ENCODE data around the gene ABLIM3. TPM values are rescaled to one million over a fixed set of nuclear protein-coding genes. Genes with fewer than 3 reads are reported as not detected.
A peak's percentile ranks its signal among the peaks of the same experiment; 100 is the strongest.

The ABLIM3 gene
- total and polyA plus RNA-seq, 5 donors = 81.3 to 185 (median 159) TPM

DNA sequence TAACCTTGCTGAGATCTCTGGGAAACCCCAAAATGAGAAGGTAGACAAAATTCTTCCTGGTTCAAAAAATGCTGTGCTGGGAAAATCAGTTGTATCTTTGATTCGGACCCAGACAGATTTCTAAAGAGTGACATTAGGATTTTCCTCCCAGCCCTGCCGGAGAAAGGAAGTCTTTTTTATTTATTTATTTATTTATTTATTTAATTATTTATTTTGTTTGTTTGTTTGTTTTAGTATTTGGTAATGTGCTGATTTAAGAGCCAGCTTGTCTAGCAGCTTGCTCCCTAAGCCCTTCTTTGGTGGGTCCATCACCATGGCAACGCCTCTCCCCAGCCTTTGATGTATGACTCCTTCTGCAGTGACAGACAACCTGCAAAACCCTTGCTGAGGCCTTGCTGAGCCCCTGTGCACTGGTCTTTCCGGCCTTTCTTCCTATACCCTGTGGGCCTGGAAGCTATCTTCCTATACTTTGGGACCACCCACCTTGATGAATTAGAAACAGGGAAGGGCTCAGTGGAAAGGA is 69.7 kb downstream of the ABLIM3 start:
- intact Hi-C loops (cut with DNase I) = loop anchor here in 1 of 4 donors (10.0 kb wide), 1 partner anchor 46 kb away; no protein-coding TSS in a partner anchor
- ATAC-seq = no peak
- Histone ChIP-seq H3K27me3 (ENCODE audit: control insufficient read depth, insufficient read depth) (no peaks in the 10 kb centered on the region), H3K9me3 (ENCODE audit: control insufficient read depth, low read length) (no peaks in the 10 kb centered on the region), H3K4me1 (ENCODE audit: control insufficient read depth, insufficient read depth, low read length) (peaks cover 20% of the 10 kb centered on the region), H3K27ac (ENCODE audit: low read length) (no peak overlapping the region), H3K4me3 (ENCODE audit: low read length) (no peak overlapping the region)
- 88% methylated on average over 4 of the region's 4 CpGs for WGBS
- no peak for DNase-seq

DNA sequence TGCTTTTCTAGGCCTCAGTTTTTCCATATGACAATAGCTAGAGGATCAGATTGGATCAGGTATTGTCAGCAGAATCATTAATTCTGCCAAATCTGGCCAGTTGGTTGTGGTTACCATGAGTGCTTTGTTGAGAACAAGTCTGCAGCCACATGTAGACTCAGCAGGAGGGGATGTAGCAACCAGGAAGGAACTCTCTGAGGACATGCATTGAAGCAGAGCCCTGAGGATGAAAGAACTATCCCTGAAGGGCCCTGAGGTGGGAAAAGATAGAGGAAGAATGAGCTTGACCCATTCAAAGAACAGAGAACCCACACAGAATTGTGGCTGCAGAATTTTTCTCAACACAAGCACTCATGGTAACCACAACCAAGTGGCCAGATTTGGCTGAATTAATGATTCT is 70.3 kb downstream of the ABLIM3 start:
- no peak overlapping the region for H3K27ac ChIP-seq (ENCODE audit: low read length)
- peaks cover 15% of the 10 kb centered on the region for H3K4me1 ChIP-seq (ENCODE audit: control insufficient read depth, insufficient read depth, low read length)
- no peak for ATAC-seq

DNA sequence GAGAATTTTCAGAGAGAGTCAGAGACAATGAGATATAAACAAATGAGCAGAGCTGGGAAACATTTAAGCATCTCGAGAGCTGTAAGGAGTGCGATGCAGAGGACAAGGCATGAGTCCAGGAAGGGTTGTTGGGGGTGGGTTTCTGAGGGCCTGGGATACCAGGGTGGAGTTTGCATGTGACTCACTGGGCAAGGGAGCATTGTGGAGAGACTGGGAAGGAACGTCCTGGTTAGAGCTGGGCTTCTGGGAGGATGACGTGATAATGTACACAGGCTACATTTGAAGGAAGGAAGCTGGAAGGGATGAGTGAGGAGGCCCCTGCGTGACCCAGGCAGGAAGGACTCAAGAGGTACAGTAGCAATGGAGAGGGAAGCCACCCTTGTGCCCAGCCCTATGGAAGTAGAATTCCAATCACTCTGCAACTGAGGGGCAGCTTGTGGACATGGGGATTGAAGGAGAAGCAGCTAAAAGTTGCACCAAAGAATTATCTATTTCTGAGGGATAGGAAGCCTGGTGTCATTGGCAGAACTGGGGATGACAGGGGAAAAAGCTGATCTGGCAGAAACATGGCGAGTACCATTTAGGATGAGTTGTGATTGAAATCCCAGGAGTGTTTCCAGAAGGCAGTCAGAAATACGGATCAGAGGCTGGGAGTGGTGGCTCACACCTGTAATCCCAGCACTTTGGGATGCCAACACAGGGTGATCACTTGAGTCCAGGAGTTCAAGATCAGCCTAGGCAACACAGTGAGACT is 71.1 kb downstream of the ABLIM3 start:
- Histone ChIP-seq H3K4me3 (ENCODE audit: low read length) (no peak overlapping the region), H3K27ac (ENCODE audit: low read length) (no peak overlapping the region), H3K9me3 (ENCODE audit: control insufficient read depth, low read length) (no peaks in the 10 kb centered on the region), H3K4me1 (ENCODE audit: control insufficient read depth, insufficient read depth, low read length) (peaks cover 15% of the 10 kb centered on the region), H3K27me3 (ENCODE audit: control insufficient read depth, insufficient read depth) (no peaks in the 10 kb centered on the region)
- DNase-seq (peak in 1 of 3 donors; percentile 33), ATAC-seq (peak in 1 of 2 donors; percentile 62)
- 60% methylated on average over 7 of the region's 7 CpGs for WGBS
- intact Hi-C loops (cut with DNase I) = loop anchor here in 1 of 4 donors (10.0 kb wide), 1 partner anchor 48 kb away; no protein-coding TSS in a partner anchor

More for the DNA sequence above, 70.3 kb downstream of the ABLIM3 start:
- Histone ChIP-seq H3K4me3 (ENCODE audit: low read length) (no peak overlapping the region), H3K27me3 (ENCODE audit: control insufficient read depth, insufficient read depth) (no peaks in the 10 kb centered on the region), H3K9me3 (ENCODE audit: control insufficient read depth, low read length) (no peaks in the 10 kb centered on the region)
- intact Hi-C loops (cut with DNase I) = loop anchor here in 1 of 4 donors (10.0 kb wide), 1 partner anchor 47 kb away; no protein-coding TSS in a partner anchor
- no peak for DNase-seq

DNA sequence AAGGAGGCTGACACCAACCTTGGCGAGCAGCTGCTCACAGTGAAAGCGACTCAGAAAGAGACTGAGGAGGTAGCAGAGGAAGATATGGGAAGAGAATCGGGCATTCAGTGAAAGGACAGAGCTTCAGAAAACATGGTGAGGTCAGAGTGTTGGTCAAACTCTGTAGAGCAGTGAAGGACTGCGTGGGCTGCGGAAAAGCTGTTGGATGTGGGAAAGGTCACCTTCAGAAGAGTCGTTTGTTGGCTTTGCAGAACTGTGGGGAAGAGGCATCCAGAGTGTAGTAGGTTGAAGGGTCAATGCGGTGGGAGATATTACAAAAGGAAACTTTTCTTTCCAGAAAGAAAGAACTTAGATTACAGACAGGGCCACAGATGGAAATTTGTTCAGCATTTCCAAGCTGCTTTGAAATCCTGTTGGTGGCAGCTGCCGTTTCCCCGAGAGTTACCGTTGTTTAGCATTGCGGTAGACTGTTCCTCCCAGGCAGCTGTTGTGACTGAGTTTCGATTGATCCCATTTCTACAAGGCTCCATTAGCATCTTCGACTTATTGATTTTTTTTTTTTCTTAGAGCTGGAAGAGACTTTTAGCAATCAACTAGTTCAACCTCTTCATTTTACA is 72.1 kb downstream of the ABLIM3 start:
- Histone ChIP-seq H3K27me3 (ENCODE audit: control insufficient read depth, insufficient read depth) (no peaks in the 10 kb centered on the region), H3K9me3 (ENCODE audit: control insufficient read depth, low read length) (no peaks in the 10 kb centered on the region), H3K27ac (ENCODE audit: low read length) (no peak overlapping the region), H3K4me3 (ENCODE audit: low read length) (no peak overlapping the region), H3K4me1 (ENCODE audit: control insufficient read depth, insufficient read depth, low read length) (peaks cover 19% of the 10 kb centered on the region)
- no peak for DNase-seq
- no peak for ATAC-seq
- WGBS = 74% methylated on average over 13 of the region's 13 CpGs
- intact Hi-C loops (cut with DNase I) = loop anchor here in 1 of 4 donors (10.0 kb wide), 1 partner anchor 49 kb away; no protein-coding TSS in a partner anchor

DNA sequence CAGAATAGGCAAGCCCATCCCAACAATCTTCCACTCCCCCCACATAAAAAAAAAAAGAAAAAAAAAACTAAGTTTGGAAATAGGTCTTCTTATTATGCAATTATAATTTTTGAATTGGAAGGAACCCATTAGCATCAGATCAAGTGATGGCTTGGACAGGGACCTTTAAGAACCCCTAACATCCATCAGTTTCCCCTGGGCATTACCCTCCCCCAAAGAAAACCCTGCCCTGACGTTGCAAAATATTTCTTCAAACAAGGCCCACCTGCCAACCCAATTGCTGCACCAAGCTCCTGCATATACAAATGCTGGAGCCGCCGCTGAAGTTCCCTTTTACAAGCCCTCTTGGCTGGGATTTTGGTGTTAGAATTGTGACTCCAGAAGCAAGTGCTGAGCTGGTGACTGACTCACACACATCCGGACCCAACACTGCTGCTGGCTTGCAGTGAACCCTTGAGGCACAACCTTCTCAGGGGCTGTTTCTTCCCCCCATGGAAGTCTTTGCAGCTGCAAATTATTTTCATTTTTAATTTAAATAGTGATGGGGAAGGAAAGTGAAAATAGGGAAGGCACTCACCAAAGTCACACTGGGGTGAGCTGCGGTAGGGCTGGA is 74.3 kb downstream of the ABLIM3 start:
- 44% methylated on average over 5 of the region's 5 CpGs for WGBS
- Histone ChIP-seq H3K4me3 (ENCODE audit: low read length) (no peak overlapping the region), H3K9me3 (ENCODE audit: control insufficient read depth, low read length) (no peaks in the 10 kb centered on the region), H3K27ac (ENCODE audit: low read length) (peak overlapping the region; percentile 87), H3K27me3 (ENCODE audit: control insufficient read depth, insufficient read depth) (no peaks in the 10 kb centered on the region), H3K4me1 (ENCODE audit: control insufficient read depth, insufficient read depth, low read length) (peaks cover 27% of the 10 kb centered on the region)
- intact Hi-C loops (cut with DNase I) = loop anchor here in 1 of 4 donors (10.0 kb wide), 1 partner anchor 51 kb away; no protein-coding TSS in a partner anchor
- DNase-seq = peak; percentile 74 to 84 (median 79)
- ATAC-seq = peak; percentile 43 to 45

DNA sequence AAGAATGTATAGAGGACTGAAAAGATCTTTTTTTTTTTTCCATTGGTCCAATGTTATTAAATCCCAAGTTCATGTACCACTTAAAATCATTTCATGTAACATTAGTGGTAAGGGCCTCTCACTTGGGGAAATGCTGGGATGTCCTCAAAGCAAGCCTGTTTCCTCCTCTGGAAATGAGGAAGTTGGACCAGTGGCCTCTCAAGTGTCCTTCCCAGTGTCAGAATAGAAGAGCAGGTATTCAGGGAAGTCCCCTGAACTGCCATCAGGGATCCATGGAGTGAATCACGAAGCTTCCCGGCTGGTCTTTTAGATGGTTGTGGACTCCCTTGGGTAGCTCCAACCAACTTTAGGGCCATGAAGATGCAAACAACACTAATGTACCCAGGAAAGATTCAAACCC is 75.2 kb downstream of the ABLIM3 start:
- Histone ChIP-seq H3K27ac (ENCODE audit: low read length) (peak overlapping the region; percentile 90), H3K27me3 (ENCODE audit: control insufficient read depth, insufficient read depth) (no peaks in the 10 kb centered on the region), H3K9me3 (ENCODE audit: control insufficient read depth, low read length) (no peaks in the 10 kb centered on the region), H3K4me1 (ENCODE audit: control insufficient read depth, insufficient read depth, low read length) (peaks cover 34% of the 10 kb centered on the region), H3K4me3 (ENCODE audit: low read length) (no peak overlapping the region)
- DNase-seq (no peak), ATAC-seq (no peak)
- WGBS = 86% methylated on average over 2 of the region's 2 CpGs
- intact Hi-C loops (cut with DNase I) = loop anchor here in 1 of 4 donors (10.0 kb wide), 1 partner anchor 52 kb away; no protein-coding TSS in a partner anchor

DNA sequence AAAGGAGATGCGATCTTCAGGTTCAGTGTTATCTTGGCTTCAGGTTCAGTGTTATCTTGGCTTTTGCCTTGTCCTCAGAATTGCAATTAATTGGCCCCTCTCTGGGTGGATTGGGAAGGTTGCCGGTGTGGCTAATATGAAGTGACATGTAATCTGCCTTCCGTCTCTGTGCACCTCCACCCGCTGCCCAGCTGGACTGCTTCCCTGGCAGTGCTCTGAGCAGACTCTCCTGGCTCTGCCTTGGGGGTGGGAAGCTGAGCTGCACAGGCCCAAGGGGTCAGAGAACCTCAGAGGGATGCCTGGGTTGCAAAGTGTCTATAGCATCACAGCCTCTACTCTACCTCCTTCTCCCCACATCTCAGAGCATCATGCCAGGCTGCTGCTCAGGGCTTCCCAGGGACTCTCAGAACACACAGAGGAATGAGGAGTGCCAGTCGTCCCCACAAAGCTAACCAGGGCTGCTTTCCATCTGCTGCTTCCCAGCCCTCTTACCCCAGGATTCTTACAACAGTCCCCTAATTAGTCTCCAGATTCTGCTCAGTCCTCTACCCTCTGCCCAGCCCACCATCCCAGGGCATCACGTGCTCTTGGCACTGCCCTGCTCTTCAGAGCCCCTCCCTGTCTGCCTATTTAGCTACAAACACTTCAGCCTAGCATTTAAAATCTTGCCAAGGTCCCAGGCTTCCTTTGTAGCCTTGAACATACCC is 76.0 kb downstream of the ABLIM3 start:
- Histone ChIP-seq H3K27me3 (ENCODE audit: control insufficient read depth, insufficient read depth) (no peaks in the 10 kb centered on the region), H3K4me3 (ENCODE audit: low read length) (no peak overlapping the region), H3K9me3 (ENCODE audit: control insufficient read depth, low read length) (no peaks in the 10 kb centered on the region), H3K27ac (ENCODE audit: low read length) (peak overlapping the region; percentile 90), H3K4me1 (ENCODE audit: control insufficient read depth, insufficient read depth, low read length) (peaks cover 32% of the 10 kb centered on the region)
- 53% methylated on average over 6 of the region's 6 CpGs for WGBS
- peak; percentile 80 to 84 for ATAC-seq
- intact Hi-C loops (cut with DNase I) = loop anchor here in 1 of 4 donors (10.0 kb wide), 1 partner anchor 52 kb away; no protein-coding TSS in a partner anchor
- DNase-seq = peak in 2 of 3 donors; percentile 76 to 79

DNA sequence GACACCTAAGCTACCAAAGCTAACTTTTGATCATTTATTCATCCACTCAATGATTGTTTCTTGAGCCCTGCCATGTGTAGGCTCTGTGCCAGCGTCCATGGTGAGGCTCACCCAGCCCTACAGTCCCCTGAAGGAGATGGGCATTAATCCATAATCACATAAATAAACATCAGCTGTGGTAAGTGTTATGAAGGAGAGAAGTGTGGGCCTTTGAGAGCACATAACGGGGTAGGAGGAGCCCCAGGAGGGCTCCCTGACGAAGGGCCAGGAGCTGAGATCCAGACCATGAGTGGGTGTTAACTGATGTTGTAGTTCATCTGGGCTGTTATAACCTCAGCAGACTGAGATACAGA is 76.5 kb downstream of the ABLIM3 start:
- peaks cover 30% of the 10 kb centered on the region for H3K4me1 ChIP-seq (ENCODE audit: control insufficient read depth, insufficient read depth, low read length)
- H3K4me3 ChIP-seq (ENCODE audit: low read length) = no peak overlapping the region
- peak; percentile 77 to 78 for ATAC-seq
- peak; percentile 68 to 80 (median 80) for DNase-seq
- 46% methylated on average over 3 of the region's 3 CpGs for WGBS
- no peaks in the 10 kb centered on the region for H3K27me3 ChIP-seq (ENCODE audit: control insufficient read depth, insufficient read depth)
- H3K27ac ChIP-seq (ENCODE audit: low read length) = peak overlapping the region; percentile 90
- H3K9me3 ChIP-seq (ENCODE audit: control insufficient read depth, low read length) = no peaks in the 10 kb centered on the region
- intact Hi-C loops (cut with DNase I) = loop anchor here in 1 of 4 donors (10.0 kb wide), 1 partner anchor 53 kb away; no protein-coding TSS in a partner anchor

DNA sequence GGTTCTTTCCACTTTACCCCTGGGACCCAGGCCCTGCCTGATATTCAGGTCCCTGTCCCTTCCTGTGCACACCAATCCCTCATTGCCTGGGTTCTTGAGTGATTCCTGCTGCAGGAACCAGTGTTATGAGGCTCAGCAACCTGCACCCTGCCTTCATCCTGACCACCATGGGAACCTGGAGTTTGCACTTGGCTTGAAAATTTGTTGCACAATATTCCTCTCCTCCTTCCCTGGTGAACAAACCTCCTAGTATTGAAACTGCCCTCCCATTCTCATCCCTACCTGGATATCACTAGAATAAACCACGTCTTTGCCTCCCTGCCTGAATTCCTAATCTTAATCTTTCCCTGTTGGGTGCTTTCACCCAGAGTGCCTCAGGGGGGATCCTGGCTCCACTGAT is 78.3 kb downstream of the ABLIM3 start:
- intact Hi-C loops (cut with DNase I) = loop anchor here in 1 of 4 donors (10.0 kb wide), 1 partner anchor 55 kb away; no protein-coding TSS in a partner anchor
- WGBS = 77% methylated on average over 1 of the region's 1 CpG
- DNase-seq (no peak), ATAC-seq (no peak)
- H3K9me3 ChIP-seq (ENCODE audit: control insufficient read depth, low read length) = no peaks in the 10 kb centered on the region
- H3K4me3 ChIP-seq (ENCODE audit: low read length) = no peak overlapping the region
- no peak overlapping the region for H3K27ac ChIP-seq (ENCODE audit: low read length)
- H3K4me1 ChIP-seq (ENCODE audit: control insufficient read depth, insufficient read depth, low read length) = peaks cover 29% of the 10 kb centered on the region
- H3K27me3 ChIP-seq (ENCODE audit: control insufficient read depth, insufficient read depth) = no peaks in the 10 kb centered on the region

DNA sequence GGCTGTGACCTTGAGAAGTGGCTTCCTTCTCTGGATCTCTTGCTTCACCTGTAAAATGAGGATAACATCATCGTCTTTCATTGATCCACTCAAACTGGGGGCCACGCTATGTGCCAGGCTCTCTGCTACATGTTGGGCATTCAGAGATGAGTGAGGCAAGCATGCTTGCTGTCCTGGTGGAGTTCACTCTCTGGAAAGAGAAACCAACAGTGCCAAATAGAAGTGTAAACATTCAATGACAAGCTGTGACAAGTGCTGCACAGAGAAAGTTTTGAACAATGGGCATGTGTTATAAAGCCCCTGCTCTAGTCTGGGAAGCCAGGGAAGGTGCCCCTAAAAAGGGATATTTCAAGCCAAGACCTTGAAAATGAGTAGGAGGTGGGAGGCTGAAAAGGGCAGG is 79.5 kb downstream of the ABLIM3 start:
- H3K9me3 ChIP-seq (ENCODE audit: control insufficient read depth, low read length) = no peaks in the 10 kb centered on the region
- H3K4me1 ChIP-seq (ENCODE audit: control insufficient read depth, insufficient read depth, low read length) = peaks cover 28% of the 10 kb centered on the region
- no peaks in the 10 kb centered on the region for H3K27me3 ChIP-seq (ENCODE audit: control insufficient read depth, insufficient read depth)
- WGBS = 76% methylated on average over 2 of the region's 2 CpGs
- no peak for DNase-seq
- peak overlapping the region; percentile 76 for H3K27ac ChIP-seq (ENCODE audit: low read length)
- intact Hi-C loops (cut with DNase I) = no loop called here
- no peak for ATAC-seq
- H3K4me3 ChIP-seq (ENCODE audit: low read length) = no peak overlapping the region

Measured in right cardiac atrium (tissue), 5 donors.